GM19238 (cell line): ENCODE results near the gene METTL21C.

Experiments
- DNase-seq: peaks from one replicate; pipeline ENCODE4 v3.0.0; 2011; ENCODE audit warnings: low spot score; ENCODE audit not compliant: insufficient read length

METTL21C gene

DNA sequence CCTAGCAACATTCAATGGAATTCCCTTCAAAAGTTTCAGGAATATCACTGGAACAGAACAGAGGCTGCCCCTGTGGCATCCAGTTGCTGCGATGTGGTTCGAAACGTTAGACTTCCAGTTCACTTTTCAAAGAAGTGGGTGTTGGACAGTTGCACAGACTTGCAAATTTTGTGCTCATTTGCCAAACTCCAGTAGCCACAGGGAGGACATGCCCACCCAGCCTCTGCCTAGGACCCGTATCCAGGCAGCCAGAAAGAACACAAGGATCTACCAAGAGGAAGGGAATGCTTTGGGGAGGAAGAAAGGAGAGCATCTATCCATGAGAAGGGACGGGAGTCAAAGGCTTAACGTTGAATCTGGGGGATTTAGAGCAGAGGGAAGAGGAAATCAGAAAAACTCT lies at the start of gene METTL21C:
TSS of gene METTL21C (minus strand) at position 108 of the 400 bp plus-strand sequence. CDS start 546 bp downstream, outside the sequence.
- no peak for DNase-seq

DNA sequence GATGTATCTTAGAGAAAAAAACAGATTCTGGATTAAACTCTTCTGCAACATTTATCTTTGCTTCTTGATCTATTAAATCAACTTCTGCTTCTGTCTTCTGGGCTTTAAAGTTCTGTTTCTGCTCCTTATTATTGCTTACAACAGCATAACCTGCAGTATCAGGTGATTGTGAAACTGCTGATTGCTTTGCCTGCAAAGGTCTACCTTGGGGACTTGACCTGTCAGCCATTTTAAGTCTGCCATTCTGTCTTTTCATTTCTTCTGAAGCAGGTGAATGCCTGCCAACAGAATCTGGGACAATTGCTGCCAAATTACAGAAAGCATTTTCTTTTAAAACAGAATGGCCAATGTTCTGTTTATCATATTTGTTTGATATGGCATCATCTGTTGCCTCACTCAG lies 47.7 kb upstream of the METTL21C start:
- DNase-seq: no peak

DNA sequence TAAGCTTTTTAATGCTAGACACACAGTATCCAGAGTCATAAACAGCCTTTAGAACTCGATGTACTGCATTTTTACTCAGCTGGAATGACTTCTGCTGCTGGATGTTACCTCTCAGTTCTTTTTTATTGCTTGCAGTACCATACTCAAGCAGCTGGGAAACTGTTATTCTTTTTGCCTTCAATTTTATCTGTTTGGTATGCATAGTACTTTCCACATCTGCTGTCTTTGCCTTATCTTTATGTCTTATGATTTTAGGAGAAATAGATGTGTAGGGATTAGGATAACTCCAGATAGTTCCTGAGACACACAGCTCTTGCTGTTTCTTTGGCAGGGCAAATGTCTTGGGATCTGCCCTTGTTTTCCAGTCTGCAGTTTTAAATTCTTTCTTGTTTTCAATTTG lies 47.3 kb upstream of the METTL21C start:
- no peak for DNase-seq

DNA sequence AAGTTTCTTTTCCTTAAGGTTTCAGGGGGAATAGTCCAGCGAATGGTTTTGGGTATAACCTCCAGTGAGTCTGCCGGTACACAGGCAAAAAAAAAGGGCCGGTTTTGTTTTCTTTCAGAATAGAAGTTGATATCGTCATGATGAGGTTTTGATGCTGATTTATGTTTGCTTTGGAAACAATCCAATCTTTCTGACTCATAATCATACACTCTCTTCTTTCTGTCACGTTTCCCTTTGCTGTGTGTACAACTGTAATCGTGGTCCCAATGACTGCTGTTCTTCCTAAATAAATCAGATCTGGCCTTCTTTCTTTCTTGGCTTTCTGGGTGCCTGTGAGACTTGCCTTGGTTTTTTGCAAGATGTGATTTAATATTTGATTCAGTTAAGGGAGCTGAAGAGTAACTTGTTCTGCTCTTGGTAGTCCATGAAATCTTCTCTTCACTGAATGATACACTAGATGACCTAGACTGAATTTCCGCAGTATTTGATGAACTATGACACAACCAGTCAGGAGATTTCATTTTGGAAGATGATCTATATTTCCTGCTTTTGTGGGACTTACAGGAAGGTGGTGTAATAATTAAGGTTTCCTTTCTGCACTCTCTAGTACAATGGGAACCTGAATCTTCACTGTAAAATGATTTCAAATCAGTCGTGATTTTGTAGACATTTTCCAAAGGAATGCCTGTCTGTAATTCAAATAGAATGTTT lies 34.9 kb upstream of the METTL21C start:
- no peak for DNase-seq

DNA sequence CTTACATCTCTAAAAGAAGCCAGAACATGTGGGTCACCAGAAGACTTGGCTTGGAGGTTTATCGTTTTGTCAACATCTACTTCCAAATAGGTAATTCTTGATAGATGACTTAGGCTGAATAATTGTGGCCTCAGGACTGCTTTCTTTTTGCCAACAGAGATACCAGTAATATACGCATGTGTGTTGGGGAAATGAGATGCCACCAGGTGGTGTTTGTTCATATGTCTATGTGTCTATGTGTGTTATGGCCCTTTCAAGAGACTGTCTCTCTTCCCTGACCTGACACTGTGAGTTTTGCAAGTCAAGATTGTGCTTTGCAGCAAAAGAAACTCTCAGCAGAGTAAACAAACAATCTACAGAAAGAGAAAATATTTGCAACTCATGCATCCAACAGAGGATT lies 31.6 kb upstream of the METTL21C start:
- no peak for DNase-seq

DNA sequence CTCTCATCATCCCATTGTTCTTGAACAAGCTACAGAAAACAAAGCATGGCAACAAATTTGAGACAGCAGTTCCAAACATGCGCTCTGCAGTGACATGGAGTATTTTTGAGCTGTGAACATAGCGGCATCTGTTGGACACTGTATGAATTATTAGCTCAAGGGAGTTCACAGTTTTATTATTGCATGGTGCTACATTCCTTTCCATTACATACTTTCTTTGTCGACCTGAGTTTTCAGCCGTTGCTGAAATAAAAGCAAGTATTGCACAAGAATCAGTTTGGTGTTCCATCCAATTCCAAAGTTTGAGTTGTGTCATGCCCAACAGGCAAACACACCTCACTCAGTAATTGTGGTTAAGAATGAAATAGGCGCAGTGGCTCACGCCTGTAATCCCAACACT lies 30.1 kb upstream of the METTL21C start:
- no peak for DNase-seq

DNA sequence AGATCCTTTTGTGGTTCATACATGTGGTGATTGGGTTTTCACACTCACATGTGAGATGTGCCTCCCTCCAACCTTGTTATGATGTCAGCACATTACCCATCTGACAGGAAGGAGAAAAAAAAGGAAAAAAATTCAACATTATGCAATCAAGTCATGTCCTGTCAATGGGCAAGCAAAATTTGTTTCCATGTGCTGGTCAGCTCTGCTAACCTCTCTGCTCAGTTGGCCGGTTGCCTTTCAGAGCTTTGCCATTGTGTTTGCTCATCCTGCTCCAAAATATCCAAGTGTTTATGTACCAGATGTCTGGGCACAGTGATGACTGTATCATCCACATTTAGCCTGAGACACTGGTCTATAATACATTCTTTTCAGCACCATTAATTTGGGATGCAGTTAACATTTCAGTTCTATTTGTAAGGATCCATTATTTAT lies 27.0 kb upstream of the METTL21C start:
- DNase-seq: no peak

DNA sequence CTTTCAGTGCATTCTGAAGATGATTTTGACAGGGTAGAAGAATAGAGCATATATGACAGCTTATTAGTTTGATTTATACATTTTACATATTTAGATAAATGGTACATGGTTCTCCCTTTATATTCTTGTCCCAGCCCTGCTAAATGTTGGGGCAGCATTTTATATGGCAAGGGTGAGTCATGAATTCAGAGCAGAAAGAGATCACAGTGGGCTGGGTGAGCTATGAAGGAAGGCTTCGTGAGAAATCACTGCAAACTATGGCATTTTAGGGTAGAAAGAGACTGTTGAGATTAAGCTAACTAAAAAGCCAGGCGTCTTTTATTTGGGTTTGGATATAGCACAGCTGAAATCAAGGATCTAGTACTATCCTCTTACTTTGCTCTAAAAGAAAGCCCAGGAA lies 23.9 kb upstream of the METTL21C start:
- DNase-seq: no peak

DNA sequence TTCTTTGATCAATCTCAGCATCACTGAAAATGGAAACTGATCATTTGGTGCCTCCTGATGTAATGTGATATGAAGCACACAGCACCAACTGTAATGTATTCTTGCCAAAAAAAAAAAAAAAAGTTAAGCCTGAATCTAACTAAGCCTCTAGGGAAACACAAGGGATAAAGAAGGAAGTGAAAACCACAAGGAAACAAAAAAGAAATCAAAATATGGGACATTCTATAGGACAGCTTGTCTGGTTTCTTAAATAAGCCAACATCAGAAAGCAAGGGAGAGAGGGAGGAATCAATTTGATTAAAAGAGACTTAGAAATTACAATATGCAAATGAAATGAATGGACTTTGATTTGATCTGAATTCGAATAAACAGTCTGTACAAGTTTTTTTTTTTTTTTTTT lies 20.6 kb upstream of the METTL21C start:
- DNase-seq: no peak

DNA sequence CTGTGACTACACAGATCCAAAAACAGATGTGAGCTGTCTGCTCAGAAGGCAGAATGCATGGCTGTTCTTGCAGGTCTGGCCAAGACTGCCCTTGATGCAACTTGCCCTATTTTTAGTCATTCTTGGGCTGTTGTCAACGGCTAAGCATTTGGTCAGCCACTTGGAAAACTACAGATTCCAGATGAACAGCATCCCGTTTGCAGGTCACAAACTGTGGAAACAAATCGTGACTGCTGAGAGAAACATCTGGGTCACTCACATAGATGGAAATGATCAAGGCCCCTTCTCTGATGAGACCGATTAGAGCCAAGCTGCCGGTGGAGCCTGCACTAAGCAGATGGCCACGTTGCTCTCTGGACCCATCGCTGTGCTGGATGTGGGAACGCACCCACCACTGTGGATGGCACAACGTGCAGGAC lies 15.4 kb upstream of the METTL21C start:
- no peak for DNase-seq

DNA sequence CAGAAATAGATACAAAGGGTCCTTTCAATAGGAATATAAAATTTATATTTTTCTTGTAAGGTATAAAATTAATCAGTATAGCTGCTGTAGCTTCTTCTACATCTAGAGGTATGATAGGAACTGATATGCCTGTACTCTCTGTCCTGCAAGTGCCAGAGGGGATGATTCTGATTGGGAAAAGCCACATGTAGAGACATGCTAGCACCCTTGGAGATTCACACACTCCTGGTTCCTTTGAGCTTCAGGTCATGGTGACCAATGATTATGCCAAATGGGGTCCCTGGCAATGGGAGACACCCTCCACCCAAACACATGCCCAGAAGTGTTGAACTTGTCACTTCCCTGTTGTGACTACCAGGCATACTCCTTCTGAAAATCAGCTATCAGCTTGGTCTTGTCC lies 14.7 kb upstream of the METTL21C start:
- no peak for DNase-seq

DNA sequence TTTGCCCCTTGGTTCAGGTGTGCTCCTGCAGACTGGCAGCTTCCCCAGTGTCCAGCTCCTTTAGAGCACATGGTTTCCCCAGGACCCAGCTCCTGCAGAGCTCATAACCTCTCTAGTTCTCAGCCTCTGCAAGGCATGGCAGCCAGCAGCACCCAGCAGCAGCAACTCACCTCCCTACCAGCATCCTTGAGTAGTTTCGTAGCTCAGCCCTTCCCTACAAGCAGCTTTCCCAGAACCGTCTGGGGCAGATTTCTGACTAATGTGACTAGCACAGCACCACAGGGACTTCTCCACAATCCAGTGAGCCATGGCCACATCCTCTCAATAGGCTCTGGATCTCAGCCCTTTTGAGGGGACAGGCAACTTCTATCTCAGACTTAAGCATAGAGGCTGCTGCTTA lies 14.1 kb upstream of the METTL21C start:
- DNase-seq: no peak

DNA sequence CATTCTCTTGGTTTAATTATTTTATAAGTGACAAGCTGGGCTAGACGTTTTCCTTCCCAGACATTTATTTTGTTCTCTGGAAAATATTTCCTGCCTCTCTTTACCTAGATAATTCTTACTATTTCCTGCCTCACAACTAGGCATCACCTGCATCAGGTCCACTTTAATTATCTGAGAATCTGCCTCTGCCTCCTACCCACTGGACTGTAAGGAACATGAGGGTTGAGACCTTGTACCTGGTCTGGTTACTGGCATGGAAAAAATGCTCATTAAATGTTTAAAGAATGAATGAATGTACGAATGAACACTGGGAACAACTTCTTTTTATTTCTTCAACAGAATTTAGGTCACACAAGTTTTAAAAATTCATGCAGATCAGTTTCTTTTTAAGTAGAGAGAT lies 13.4 kb upstream of the METTL21C start:
- DNase-seq: no peak

DNA sequence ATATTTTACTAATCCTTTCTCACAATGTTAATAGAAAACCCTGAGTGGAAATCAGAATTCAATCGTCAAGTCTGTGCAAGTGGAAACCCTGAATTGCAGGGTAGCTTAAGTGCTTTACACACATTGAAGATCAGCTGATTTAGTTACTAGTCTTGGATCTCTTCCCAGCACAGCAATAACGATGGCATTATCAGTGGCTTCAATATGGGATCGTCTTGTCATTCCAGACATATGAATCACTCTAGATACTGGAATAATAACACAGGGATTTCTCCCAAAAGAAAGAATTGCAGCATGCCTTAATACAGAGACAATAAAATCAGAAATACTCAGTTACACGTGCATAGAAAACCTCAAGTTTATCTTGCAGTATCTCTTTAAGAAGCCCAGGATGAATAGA lies 12.6 kb upstream of the METTL21C start:
- DNase-seq: no peak

DNA sequence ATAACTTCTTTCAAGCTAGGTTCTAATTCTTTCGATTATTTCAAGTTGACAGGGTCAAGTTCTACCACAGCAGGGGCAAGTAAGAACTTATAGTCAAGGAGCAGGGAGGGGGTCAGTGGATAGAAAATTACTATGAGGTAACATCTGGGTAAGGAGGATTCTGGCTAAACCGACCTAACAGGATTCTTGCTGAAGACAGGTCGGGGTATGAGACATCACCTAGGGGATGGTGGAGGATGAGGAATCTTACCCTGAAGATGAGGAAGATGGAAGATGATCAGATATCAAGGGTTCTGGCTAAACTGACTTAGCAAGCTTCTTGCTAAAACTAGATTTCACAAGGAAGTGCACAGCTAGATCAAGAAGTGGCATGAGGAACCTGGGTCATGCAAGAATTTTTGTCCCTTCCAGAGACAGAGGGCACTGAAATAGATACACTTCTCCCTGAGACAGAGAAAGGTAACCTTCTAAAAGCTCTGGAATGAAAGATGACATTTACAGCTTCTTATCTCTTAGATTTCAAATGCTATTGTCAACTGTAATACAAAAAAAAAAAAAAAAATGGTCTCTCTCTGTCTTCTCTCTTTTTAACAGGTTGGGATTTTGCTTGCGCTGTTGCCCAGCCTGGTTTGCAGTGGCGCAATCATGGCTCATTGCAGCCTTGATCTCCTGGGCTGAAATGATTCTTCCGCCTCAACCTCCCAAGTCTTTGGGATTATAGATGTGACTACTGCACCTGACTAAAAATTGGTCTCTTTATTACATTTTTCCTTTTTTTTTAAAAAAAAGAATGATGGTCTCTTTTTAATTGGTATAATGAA lies 9.6 kb upstream of the METTL21C start:
- no peak for DNase-seq

DNA sequence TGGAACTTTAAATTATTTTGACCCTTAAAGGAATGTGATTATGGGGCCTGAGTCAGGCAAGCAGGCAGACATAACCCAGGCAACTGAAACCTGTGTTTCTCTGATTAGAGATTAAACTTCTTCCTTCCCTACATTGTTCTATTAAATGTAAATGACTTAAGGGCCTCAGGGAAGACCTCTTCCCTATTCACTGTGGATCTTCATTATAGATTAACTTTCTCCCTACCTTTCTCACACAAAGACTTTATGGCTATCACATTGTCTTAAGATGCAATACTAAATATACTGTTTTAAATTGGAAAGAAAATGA lies 8.8 kb upstream of the METTL21C start:
- DNase-seq: no peak

DNA sequence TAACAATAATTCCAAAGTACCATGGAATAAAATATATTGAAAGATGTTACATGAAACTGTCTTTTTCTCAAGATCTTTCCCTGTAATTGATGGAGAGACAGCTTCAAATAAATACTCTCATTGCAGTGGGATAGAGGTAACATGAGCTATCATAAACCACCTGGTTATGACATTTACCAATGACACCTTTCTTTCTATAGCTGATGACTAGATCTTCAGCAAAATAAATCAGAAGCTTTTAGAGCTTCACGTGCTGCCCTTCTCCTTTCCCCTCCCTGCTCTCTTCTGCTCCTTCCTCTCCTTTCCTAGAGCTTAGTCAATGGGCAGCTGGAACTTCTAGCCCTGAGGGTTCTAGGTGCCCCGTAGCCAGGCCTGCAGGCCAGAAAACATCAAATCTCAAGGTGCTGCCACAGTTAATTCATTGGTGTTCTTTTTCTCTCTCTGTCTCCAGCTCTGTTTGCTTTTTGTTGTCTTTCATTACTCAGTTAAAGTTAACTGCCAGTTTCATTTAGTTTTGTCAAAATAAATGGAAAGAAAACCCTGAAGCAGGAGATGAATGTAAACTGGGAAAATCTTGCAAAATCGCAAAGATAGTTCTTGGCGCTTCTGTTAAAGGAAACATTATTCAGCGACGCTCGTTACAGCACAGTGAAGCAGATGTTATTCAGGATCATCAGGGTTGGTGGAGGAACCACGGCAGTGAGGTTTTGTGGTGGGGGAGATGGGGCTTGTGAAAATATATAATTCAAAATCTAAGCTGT lies 8.3 kb upstream of the METTL21C start:
- DNase-seq: no peak

DNA sequence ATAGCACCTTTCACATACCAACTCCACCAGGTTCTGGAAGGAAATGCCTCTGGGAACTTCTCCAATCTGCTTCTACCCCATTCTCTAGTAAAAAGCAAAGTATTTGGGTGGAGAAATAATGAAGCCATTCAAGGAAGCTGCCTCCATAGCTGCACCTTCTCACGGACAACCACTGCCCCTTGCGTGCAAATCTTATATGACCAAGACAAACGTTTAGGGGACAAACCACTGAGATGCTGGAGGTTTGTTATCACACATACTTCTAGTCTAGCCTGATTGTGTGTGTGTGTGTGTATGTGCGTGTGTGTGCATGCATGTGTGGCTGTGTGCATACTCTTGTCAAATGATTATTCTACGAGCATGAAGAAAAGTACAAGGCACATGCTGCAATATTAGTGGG lies 6.5 kb upstream of the METTL21C start:
- no peak for DNase-seq

DNA sequence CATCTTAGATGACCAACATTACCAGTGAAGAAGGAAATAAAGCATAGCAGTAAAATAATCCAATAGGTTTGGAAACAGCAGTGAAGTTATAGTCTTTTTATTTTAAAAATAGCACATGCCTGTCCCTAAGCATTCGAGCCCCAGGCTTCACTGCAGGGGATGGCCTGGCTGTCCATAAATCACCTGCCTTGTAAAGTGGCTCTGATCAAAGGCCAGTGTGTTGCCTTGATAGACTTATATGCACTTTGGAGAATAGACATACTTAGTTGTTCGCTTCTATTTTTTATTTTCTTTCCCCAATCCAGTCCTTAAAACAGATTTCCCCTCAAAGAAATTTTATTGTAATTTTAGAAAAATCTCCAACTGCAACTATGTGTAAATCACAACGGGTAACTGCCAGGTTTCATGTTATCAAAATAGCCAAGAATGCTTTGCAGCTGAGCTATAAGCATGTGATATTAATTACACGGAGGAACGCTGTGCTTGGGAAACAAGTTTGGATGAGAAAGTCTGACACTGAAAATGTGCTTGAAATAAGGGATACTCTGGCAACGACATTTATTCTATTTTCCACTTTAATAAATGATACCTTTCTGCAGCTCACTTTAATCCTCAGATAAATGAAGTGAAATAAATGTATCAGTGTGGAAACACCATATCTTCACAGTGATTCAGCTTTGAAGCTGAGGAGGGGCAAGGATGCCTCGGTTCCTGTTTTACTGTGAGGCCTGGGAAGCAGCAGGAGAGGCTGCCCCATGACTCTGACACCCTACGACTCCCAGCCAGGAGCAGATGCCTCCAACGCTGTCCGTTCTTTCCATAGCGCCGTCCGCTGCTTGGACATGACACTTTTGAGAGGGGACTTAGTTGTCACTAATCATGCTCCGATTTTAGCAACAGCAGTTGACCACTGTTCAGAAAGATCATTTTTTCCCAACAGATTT lies 5.5 kb upstream of the METTL21C start:
- no peak for DNase-seq

DNA sequence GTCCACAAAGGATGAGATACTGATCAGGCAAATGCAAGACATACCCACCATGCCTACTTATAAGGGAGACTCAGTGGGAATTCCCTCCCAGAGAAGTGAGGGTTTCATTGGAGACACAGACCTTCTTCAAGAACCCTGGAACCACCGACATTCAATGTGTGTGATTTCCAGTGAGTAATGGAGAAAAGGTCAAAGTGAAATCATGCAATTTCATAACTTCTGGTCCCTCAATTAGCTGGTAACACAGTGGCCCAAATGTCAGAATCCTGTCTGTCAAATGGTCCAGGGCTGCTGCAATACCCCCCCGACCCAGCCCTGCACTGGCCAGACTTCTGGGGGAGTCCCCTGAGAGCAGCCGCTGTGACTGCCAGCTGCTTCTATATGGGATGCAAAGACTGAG lies 4.7 kb upstream of the METTL21C start:
- no peak for DNase-seq

DNA sequence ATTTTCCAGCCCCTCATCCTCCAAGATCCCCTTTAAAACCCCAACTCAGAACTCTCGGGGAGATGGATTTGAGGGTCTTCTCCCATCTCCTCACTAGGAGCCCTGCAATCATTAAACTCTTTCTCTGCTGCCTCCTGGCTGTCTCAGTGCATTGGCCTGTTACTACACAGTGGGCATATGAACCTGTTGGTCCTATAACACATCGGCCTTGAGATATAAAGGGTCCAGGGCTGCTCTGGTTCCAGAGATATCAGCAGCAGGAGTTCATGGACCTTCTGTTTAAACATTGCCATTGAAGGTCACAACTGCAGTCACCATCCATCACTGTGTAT lies 3.8 kb upstream of the METTL21C start:
- DNase-seq: no peak
